ENCODE results near the gene ADGRV1. TPM values are rescaled to one million over a fixed set of nuclear protein-coding genes. Genes with fewer than 3 reads are reported as not detected.

ADGRV1 gene
- total RNA-seq, 2 donors from 2014 or later = 0.44 to 0.52 TPM

DNA sequence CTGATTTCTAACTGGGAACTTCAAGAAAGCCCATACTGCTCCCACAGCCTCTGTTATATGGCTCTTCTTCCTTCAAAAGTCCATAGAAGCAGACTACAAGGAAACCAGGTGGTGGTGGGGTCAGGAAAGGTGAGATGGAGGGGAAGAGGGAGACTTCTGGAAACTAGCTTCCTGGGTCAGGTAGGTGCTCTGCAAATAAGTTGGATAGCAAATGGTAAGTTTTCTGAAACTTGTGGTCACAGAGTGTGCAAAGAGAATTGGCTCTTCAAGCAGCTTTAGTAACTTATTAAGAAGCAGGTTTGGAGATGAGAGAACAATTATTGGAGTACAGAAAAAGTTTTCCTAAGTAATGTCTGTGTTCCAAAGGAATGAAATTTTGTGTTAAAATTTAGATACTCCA lies 316.9 kb downstream of the ADGRV1 start:
- DNase-seq = no peak
- Mint-ChIP-seq H3K36me3 (ENCODE audit: low read depth) (peaks cover 8% of the 10 kb centered on the region), H3K4me1 (peaks cover 9% of the 10 kb centered on the region), H3K27ac (no peak overlapping the region), H3K27me3 (peaks cover 55% of the 10 kb centered on the region), H3K4me3 (no peak overlapping the region)
- no peak for ATAC-seq
- H3K9me3 ChIP-seq (ENCODE audit: control insufficient read depth, low read length, poor library complexity, severe bottlenecking) = no peaks in the 10 kb centered on the region

DNA sequence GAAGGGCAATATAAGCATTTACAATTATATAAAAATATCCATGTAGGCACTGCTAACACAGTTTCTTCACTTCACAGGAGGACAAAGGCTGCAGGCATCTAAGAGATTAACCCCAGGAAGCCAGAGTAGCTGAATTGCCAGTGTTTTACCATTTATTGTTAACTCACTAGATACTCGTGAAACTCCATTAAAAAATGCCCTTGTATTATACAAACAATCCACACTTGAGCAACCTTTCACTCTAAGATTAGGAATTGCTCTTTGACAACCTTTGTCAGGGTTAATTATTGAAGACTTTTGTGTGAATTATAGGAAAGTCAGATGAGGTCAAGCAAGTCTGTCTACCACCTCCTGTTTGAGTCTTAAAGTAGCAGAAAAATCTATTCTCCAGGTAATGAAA lies 317.8 kb downstream of the ADGRV1 start:
- Mint-ChIP-seq H3K36me3 (ENCODE audit: low read depth) (peaks cover 8% of the 10 kb centered on the region), H3K27me3 (peaks cover 62% of the 10 kb centered on the region), H3K4me1 (peaks cover 9% of the 10 kb centered on the region), H3K27ac (no peak overlapping the region), H3K4me3 (no peak overlapping the region)
- H3K9me3 ChIP-seq (ENCODE audit: control insufficient read depth, low read length, poor library complexity, severe bottlenecking) = no peaks in the 10 kb centered on the region
- DNase-seq (no peak), ATAC-seq (no peak)

DNA sequence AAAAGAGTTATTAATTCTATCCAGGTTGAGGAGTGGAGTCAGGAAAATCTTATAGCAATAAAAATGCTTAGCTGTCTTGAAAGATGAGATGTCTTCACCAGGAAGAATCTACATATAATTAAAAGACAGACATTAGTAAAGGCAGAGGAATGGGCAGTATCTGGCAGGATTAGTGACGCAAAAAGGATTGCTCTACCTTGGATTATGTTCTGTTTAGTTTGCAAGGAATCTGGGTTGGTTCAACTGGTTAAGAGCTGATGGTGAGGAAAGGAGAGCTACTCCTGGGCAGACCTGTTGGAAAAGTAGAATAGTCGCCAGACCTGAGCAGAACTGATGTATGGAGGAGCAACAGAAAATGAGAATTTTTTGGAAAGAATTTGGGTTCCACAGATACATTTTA lies 318.5 kb downstream of the ADGRV1 start:
- ATAC-seq = no peak
- H3K4me3 Mint-ChIP-seq = no peak overlapping the region
- peaks cover 8% of the 10 kb centered on the region for H3K36me3 Mint-ChIP-seq (ENCODE audit: low read depth)
- peaks cover 60% of the 10 kb centered on the region for H3K27me3 Mint-ChIP-seq
- H3K9me3 ChIP-seq (ENCODE audit: control insufficient read depth, low read length, poor library complexity, severe bottlenecking) = no peaks in the 10 kb centered on the region
- H3K27ac Mint-ChIP-seq = no peak overlapping the region
- H3K4me1 Mint-ChIP-seq = peaks cover 9% of the 10 kb centered on the region
- no peak for DNase-seq

DNA sequence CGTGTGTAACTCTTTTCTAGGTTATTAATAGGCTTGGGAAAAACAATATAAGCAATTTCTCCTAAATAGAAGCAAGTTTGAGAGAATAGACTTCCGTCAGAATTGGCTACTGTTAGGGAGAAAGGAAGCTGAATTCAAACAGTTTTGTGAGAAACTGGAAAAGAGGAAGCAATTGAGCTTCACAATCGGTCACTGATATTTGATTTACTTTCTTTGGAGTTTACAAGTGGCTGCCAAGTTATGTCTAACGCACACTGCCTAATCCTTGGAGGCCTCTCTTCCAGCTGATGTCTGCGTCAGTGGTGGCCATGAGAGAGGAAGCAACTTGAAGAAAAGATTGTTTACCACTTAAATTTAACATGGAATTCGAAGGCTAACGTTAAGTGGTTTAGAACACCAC lies 319.5 kb downstream of the ADGRV1 start:
- no peaks in the 10 kb centered on the region for H3K9me3 ChIP-seq (ENCODE audit: control insufficient read depth, low read length, poor library complexity, severe bottlenecking)
- Mint-ChIP-seq H3K4me3 (no peak overlapping the region), H3K36me3 (ENCODE audit: low read depth) (peaks cover 8% of the 10 kb centered on the region), H3K4me1 (peaks cover 9% of the 10 kb centered on the region), H3K27me3 (peaks cover 58% of the 10 kb centered on the region), H3K27ac (no peak overlapping the region)
- ATAC-seq (no peak), DNase-seq (no peak)

DNA sequence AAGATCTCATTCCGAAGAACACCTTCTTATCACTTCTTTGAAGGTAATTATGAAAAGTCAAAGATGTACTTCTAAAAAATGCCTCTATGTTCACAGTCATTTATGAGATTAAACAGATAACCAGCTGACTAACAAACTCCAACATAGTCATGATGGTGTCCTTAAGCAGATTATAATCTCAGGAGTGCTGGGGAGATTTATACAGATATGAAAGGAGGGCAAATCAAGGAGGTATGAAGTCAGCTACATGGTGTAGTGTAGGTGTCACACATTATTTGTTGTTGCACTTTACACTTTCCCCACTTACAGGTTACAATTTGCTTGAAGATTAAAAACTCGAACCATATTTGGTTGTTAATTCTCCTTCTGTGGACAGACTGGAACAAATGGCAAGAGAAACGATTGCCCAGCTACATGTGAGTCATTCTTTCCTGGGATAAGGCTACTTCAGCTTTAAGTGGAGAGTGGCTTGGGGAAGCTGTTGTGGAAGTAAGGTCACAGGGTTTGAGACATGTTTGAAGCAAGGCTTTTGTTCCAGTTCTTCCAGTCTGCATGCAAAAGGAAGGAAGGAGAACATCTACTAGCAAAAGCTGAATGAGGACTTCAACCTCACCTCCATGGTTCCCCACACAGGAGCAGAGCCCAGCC lies 320.1 kb downstream of the ADGRV1 start:
- no peak for DNase-seq
- H3K4me3 Mint-ChIP-seq = no peak overlapping the region
- no peaks in the 10 kb centered on the region for H3K9me3 ChIP-seq (ENCODE audit: control insufficient read depth, low read length, poor library complexity, severe bottlenecking)
- no peak overlapping the region for H3K27ac Mint-ChIP-seq
- H3K4me1 Mint-ChIP-seq = peaks cover 9% of the 10 kb centered on the region
- ATAC-seq = no peak
- H3K36me3 Mint-ChIP-seq (ENCODE audit: low read depth) = peaks cover 8% of the 10 kb centered on the region
- H3K27me3 Mint-ChIP-seq = peaks cover 63% of the 10 kb centered on the region

DNA sequence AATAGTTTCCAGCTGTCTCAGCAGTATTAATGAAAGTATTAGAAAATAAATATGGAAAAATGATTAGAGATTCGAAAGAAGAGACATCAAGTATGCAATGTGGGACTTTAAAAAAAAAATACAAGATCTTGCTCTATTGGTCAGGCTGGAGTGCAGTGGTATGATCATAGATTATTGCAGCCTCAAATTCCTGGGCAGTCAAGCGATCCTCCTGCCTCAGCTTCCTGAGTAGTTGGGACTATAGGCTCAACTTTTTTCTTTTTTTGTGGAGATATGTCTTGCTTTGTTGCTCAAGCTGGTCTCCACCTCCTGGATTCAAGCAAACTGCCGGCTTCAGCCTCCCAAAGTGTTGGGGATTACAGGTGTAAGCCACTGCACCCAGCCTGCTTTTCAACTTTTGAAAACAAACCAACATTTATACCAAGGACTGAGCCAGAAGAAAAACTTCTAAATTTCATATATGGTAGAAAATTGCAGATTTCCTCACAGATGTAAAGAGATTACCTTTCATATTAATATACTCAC lies 323.1 kb downstream of the ADGRV1 start:
- H3K9me3 ChIP-seq (ENCODE audit: control insufficient read depth, low read length, poor library complexity, severe bottlenecking) = no peaks in the 10 kb centered on the region
- Mint-ChIP-seq H3K27ac (no peak overlapping the region), H3K36me3 (ENCODE audit: low read depth) (peaks cover 4% of the 10 kb centered on the region), H3K4me3 (no peak overlapping the region), H3K4me1 (no peaks in the 10 kb centered on the region), H3K27me3 (peaks cover 60% of the 10 kb centered on the region)
- no peak for DNase-seq
- ATAC-seq = no peak

DNA sequence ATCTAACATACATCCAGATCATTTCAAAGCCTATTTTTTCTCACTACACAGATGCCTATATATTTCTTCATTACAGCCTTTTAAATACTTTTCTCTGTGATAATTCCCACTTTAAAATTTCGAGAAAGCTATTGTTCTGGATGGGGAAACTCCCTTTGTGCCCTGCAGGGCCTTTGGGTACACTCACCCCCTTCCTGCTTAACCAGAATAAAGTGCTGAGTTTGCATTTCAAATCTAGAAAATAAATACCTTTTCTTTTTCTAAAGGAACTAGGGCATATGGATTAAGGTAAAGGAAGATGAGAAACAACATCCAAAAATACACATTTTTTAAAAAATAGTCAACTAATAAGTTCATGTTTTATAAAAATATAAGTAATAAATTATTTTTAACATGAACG lies 323.9 kb downstream of the ADGRV1 start:
- H3K9me3 ChIP-seq (ENCODE audit: control insufficient read depth, low read length, poor library complexity, severe bottlenecking) = no peaks in the 10 kb centered on the region
- Mint-ChIP-seq H3K36me3 (ENCODE audit: low read depth) (no peaks in the 10 kb centered on the region), H3K27ac (no peak overlapping the region), H3K4me1 (no peaks in the 10 kb centered on the region), H3K4me3 (no peak overlapping the region), H3K27me3 (peaks cover 59% of the 10 kb centered on the region)
- DNase-seq = no peak
- no peak for ATAC-seq

DNA sequence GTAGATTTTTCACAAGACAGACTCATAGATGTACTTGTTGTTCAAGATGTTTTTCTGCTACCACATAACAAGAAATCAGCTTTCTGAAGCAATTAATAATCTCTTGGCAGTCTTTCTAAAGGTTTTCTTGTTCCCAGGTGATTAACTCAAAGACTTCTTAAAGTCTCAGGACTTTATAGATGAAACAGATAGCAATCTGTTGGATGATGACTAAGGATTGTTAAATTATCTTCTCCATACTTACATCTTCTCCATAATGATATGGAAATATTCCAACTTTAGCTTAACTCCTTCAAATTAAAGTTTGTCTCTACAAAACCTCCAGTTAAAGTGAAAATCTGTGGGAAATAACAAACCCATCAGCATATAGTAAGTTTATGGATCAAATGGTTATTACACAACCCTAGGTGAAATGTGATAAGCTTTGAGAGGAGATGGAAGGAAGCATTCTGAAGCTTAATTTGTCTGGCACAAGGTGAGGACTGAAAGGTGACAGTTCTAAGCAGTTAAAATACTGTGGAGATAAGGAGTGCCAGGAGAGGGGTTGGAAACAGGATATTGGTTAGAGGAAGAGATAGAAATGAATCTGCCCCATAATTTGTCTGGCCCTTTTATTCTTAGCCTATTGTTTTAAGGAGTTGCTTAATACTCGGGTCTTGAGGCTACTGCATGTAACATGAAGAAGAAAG lies 326.7 kb downstream of the ADGRV1 start:
- ATAC-seq = no peak
- no peaks in the 10 kb centered on the region for H3K4me1 Mint-ChIP-seq
- H3K27me3 Mint-ChIP-seq = peaks cover 39% of the 10 kb centered on the region
- no peaks in the 10 kb centered on the region for H3K36me3 Mint-ChIP-seq (ENCODE audit: low read depth)
- H3K27ac Mint-ChIP-seq = no peak overlapping the region
- no peak for DNase-seq
- no peak overlapping the region for H3K4me3 Mint-ChIP-seq
- H3K9me3 ChIP-seq (ENCODE audit: control insufficient read depth, low read length, poor library complexity, severe bottlenecking) = no peaks in the 10 kb centered on the region

DNA sequence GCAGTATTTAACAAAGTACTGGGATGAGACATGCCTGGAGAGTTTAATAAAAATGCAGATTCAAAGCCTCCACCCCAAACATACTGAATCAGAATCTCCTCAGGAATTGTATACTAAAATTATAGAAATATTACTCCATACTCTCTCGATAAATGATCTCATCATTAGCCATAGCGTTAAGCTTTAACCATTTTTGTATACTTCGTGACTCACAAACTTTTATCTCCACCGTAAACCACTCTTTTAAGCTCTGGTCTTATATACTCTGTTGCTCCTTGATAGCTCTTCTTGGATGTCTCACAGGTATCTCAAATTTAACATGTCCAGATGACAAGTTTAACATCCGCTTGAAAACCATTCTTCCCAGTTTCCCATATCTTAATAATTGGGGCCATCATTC lies 327.8 kb downstream of the ADGRV1 start:
- Mint-ChIP-seq H3K4me3 (no peak overlapping the region), H3K27ac (no peak overlapping the region), H3K27me3 (peaks cover 34% of the 10 kb centered on the region), H3K4me1 (no peaks in the 10 kb centered on the region), H3K36me3 (ENCODE audit: low read depth) (no peaks in the 10 kb centered on the region)
- H3K9me3 ChIP-seq (ENCODE audit: control insufficient read depth, low read length, poor library complexity, severe bottlenecking) = no peaks in the 10 kb centered on the region
- DNase-seq = no peak
- no peak for ATAC-seq

DNA sequence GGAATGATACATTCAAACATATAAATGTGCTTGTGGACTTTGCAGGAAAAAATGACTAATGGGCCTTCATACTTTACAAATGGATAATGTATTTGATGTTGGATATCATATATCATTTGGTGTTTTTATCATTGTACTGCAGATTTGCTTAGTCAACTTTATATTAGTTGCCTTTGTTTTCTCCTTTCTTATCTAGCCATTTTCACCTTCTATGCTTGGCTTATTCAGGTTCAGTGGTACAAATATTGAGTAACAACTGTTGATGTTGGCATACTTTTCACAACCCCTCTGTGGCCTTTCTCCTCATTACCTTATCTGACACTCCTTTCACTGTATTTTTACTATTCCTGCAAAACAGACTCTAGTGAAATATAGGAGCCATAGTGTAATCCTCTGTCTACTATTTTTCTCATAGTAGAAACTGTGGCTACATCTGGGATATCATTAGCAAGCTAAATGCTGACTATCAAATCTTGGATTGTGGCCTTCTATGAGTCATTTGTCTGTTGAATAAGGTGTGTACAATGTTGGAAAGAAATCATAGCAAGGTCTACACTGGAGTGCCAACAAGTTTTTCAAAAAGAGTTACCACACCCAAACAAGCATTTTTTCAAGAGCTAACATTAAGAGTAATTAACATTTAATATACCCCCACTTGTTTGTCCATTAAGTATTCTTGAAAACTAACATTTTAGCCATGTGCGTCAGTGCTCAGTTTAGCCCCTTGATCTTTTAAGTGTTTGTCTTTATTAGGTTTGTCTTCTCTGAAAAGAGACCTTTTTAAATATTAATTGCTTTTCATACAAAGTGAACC lies 330.1 kb downstream of the ADGRV1 start:
- Mint-ChIP-seq H3K4me3 (no peak overlapping the region), H3K27ac (no peak overlapping the region), H3K4me1 (no peaks in the 10 kb centered on the region), H3K27me3 (peaks cover 23% of the 10 kb centered on the region), H3K36me3 (ENCODE audit: low read depth) (no peaks in the 10 kb centered on the region)
- no peak for DNase-seq
- no peak for ATAC-seq
- H3K9me3 ChIP-seq (ENCODE audit: control insufficient read depth, low read length, poor library complexity, severe bottlenecking) = no peaks in the 10 kb centered on the region

DNA sequence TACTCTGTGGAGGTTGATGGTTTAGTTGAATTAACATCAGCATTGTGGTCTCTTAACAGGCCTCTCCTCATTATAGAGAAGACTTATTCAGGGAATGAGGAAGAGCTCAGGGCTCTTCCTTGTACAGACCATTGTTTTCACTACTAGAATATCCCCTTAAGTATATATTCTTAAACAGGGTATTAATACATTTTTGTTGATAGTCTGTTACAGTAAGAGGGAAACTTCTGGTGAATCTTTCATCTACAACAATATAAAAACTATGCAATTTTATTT lies 330.7 kb downstream of the ADGRV1 start:
- no peak overlapping the region for H3K27ac Mint-ChIP-seq
- H3K4me1 Mint-ChIP-seq = no peaks in the 10 kb centered on the region
- no peak overlapping the region for H3K4me3 Mint-ChIP-seq
- ATAC-seq = no peak
- no peak for DNase-seq
- H3K9me3 ChIP-seq (ENCODE audit: control insufficient read depth, low read length, poor library complexity, severe bottlenecking) = no peaks in the 10 kb centered on the region
- peaks cover 18% of the 10 kb centered on the region for H3K27me3 Mint-ChIP-seq
- no peaks in the 10 kb centered on the region for H3K36me3 Mint-ChIP-seq (ENCODE audit: low read depth)

DNA sequence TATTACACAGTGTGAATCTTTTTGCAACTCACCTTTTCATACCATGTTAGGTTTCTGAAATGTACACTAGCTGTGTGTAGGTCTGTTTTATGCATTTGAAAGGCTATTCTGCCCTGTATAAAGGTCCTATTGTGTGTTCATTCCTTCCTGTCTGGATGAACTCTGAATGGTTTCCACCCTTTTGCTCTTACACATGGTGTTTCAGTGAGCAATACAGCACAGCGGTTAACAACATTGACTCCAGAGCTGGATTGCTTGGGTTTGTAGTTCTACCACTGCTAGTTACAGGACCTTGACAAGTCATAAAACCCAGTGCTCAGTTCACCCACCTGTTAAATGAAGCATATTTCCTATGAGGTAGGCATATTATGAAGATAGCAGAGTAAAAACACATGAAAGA lies 331.6 kb downstream of the ADGRV1 start:
- H3K4me1 Mint-ChIP-seq = no peaks in the 10 kb centered on the region
- H3K4me3 Mint-ChIP-seq = no peak overlapping the region
- ATAC-seq = no peak
- H3K27ac Mint-ChIP-seq = no peak overlapping the region
- DNase-seq = no peak
- no peaks in the 10 kb centered on the region for H3K9me3 ChIP-seq (ENCODE audit: control insufficient read depth, low read length, poor library complexity, severe bottlenecking)
- peaks cover 15% of the 10 kb centered on the region for H3K27me3 Mint-ChIP-seq
- H3K36me3 Mint-ChIP-seq (ENCODE audit: low read depth) = no peaks in the 10 kb centered on the region

DNA sequence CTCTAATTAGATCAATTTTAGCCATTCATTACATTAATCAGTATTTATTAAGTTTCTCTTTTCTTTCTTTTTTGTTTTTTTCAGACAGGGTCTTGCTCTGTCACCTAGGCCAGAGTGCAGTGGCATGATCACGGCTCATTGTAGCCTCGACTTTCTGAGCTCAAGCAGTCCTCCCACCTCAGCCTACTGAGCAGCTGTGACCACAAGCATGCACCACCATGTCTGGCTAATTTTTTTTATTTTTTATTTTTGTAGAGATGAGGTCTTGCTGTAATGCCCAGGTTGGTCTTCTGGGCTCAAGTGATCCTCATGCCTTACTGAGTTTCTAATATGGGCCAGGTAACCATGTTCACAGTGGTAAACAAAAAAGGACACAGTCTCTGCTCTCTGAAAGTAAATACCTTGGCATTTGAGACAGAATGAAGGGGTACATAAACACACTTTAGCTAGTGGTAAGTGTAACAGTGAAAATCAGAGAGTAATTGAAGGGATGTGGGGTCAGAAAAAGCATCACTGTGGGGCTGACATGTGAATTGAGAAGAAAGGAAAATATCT lies 336.3 kb downstream of the ADGRV1 start:
- no peak for DNase-seq
- H3K27me3 Mint-ChIP-seq = peaks cover 5% of the 10 kb centered on the region
- no peak for ATAC-seq
- H3K9me3 ChIP-seq (ENCODE audit: control insufficient read depth, low read length, poor library complexity, severe bottlenecking) = no peaks in the 10 kb centered on the region
- no peaks in the 10 kb centered on the region for H3K4me1 Mint-ChIP-seq
- H3K27ac Mint-ChIP-seq = no peak overlapping the region
- no peaks in the 10 kb centered on the region for H3K36me3 Mint-ChIP-seq (ENCODE audit: low read depth)
- no peak overlapping the region for H3K4me3 Mint-ChIP-seq

Measured in T-helper 17 cell (primary cell).